HG03460 (cell line): ENCODE results near the gene SELENON.

Source experiments
- ATAC-seq: cut with Tn5 transposase; IDR thresholded peaks from one replicate; pipeline ENCODE4 v1.9.1; 2021; ENCODE audit not compliant: unreplicated experiment

SELENON gene

GRCh38 chr1:25793585-25794170, 6.3 kb upstream of the SELENON start:
- ATAC-seq = no peak

- ATAC-seq = no peak
Observed at GRCh38 chr1:25794325-25794724, 5.7 kb upstream of the SELENON start.

GRCh38 chr1:25795211-25795610, 4.8 kb upstream of the SELENON start:
- ATAC-seq = no peak

GRCh38 chr1:25795946-25796810, 3.8 kb upstream of the SELENON start:
- ATAC-seq = no peak

- ATAC-seq = no peak
Observed at GRCh38 chr1:25796811-25797458, 3.1 kb upstream of the SELENON start.

GRCh38 chr1:25797939-25798338, 2.1 kb upstream of the SELENON start:
- ATAC-seq = no peak

GRCh38 chr1:25798666-25799351, 1.2 kb upstream of the SELENON start:
- ATAC-seq = no peak

GRCh38 chr1:25799352-25799934, 550 bp upstream of the SELENON start:
- no peak for ATAC-seq

GRCh38 chr1:25800703-25801377, 847 bp downstream of the SELENON start:
- no peak for ATAC-seq

- ATAC-seq = no peak
Observed at GRCh38 chr1:25802915-25803314, 2.9 kb downstream of the SELENON start.

- ATAC-seq = no peak
Observed at GRCh38 chr1:25803368-25803767, 3.4 kb downstream of the SELENON start.

GRCh38 chr1:25804244-25804963, 4.4 kb downstream of the SELENON start:
- no peak for ATAC-seq

- no peak for ATAC-seq
Observed at GRCh38 chr1:25804964-25805862, 5.2 kb downstream of the SELENON start.

- ATAC-seq = no peak
Observed at GRCh38 chr1:25805863-25806225, 5.9 kb downstream of the SELENON start.

- ATAC-seq = no peak
Observed at GRCh38 chr1:25806418-25806817, 6.4 kb downstream of the SELENON start.

- ATAC-seq = no peak
Observed at GRCh38 chr1:25807480-25808390, 7.7 kb downstream of the SELENON start.

GRCh38 chr1:25808481-25809244, 8.7 kb downstream of the SELENON start:
- no peak for ATAC-seq
